Measurements from ENCODE around the gene PKNOX2.

The PKNOX2 gene

GRCh38 chr11:125262194-125262829, 97.8 kb downstream of the PKNOX2 start:
- no peak for DNase-seq (ENCODE audit: low read depth in 2 of 2)

DNA sequence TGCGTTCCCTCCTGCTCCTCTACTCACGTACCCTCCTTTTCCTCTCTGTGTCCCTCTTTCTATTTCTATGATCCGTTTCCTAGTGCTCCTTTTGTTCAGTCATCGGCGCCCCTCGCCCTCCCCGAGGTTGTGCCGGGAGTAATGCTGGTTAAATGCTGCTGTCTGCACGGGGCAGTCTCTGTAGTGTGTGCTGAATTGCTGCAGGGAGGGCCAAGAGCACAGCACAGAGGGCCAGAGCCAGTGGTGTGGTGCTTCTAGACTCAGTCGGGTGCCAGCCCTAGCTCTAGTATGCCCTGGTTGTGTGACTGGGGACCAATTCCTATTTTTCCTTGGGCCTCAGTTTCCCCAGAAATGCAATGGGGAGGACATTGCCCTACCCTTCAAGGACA, 98.3 kb downstream of the PKNOX2 start:
- no peak for DNase-seq (ENCODE audit: low read depth in 2 of 2)

DNA sequence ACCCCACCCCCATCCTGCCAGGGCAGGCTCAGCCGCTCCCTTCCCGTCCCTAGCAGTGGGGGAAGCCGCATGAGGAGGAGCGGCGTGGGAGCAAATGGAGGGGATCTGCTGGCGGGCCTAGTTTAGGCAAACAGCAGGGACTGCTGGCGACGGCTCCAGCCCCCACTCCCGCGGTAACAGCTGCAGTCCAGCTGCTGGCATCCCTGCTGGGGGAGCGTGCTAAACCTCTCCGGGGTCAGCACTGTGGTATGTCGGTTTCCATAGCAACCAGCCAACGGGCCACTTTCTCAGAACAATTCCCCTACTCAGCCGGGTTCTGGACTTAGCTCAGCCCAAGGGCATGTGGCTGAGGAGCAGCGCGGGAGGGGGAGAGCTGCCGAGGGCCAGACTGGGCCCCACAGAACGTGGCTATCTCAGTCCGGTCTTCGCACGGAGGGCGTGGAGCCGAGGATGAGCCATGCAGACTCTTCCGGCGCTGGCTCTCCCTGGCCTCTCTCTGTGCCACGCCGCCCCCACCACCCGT, 98.8 kb downstream of the PKNOX2 start:
- peak; percentile 97 for DNase-seq (ENCODE audit: low read depth in 2 of 2)

DNA sequence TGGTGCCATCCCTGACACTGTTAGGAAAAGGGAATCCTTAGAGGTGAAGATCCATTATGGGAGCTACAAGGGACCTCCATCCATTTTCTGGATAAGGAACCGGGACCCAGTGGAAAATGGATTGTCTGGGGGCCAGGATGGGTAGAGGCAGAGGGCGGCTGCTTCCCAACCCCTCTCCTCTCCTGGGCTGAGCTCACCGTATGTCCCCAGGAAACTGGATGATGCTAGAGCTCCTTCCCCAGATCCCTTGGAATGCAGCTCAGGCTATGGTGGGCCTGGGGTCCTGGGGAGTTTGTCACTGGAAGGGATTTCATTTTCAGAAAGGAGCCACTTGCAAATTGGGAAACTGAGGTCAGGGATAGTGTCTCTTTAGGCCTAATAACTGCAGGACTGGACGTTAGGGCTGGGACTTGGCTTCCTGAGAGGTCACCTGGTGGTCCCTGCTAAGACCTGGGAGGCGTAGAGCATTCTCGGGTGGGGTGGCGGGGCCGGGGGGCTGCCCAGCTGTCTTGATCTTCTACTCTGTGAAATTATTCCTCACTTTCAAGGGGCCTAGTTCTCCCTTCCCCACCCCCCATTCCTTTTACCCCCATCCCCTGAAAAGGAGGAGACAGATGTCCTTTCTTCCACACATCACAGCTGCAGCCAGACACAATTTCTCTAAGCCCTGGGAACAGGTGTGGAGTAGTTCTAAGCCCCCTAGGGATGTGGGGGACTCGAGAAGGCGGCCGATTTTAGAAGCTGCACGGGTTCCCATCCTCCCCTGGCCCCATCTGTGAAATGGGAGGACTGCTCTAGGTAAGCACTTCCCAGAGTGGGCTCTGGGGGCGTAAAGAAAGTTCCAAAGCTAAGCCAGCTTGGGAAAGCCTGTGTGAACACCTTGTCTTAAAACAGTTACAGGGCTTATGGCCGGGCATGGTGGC, 99.8 kb downstream of the PKNOX2 start:
- no peak for DNase-seq (ENCODE audit: low read depth in 2 of 2)

DNA sequence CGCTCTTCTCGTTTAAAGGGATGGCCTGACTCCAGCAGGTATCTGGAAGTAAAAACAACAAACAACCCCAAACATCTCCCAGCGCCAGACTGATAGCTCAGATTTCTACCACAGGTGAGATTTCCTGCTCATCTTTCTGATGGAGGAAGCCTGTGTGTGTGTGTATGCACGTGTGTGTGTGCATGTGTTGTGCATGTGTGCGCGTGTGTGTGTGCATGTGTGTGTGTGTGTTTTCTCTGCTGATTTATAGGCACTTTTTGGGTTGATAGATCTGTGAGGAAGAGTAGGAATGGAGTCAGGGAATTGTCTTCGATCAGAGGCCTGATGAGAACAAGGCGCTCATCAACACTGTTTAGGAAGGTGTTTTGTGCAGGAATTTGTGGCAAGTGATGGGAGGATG, 103.0 kb downstream of the PKNOX2 start:
- DNase-seq (ENCODE audit: low read depth in 2 of 2), result no peak

DNA sequence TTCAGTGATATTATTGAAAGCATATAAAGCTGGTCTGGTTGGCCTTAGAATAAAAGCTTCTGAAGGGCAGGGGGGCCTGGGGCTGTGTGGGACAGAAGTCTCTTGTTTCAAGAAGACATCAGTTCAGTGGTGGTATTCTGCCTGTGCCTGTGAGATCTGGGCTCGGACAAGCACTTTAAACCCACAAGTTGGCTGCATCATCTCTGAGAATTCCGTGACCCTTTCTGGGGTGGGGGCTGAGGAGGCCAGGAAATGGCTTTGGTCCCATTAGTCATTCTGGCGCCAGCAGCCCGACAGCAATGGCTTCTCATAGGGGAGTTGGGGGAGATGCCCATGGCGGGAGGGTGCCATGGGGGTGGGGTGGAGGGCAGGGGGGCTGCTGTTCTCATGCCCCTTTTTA, 104.1 kb downstream of the PKNOX2 start:
- DNase-seq (ENCODE audit: low read depth in 2 of 2), result no peak

DNA sequence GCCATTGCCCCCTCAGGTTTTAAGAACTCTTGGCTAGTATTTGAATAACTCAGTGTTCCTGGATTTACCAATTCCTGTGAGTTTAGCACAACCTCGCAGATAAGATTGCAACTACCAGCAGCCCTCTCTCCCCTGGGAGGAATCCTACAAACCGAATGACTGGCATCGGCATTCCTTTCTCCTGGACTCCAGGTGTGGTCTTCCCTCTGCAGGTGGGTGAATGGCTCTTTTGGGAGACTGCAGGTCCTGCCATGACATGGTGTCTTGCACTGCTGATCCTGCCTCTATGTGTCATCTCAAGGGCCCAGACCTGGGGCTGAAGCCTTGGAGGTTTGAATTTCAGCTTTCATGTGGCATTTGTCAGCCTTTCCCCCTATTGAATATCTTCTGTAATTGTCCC, 105.6 kb downstream of the PKNOX2 start:
- no peak for DNase-seq (ENCODE audit: low read depth in 2 of 2)

- DNase-seq (ENCODE audit: low read depth in 2 of 2), result no peak
Observed at GRCh38 chr11:125270711-125271110, 106.2 kb downstream of the PKNOX2 start.

- DNase-seq (ENCODE audit: low read depth in 2 of 2), result no peak
Observed at GRCh38 chr11:125271483-125272091, 107.0 kb downstream of the PKNOX2 start.

- DNase-seq (ENCODE audit: low read depth in 2 of 2), result no peak
Observed at GRCh38 chr11:125272092-125272491, 107.5 kb downstream of the PKNOX2 start.

DNA sequence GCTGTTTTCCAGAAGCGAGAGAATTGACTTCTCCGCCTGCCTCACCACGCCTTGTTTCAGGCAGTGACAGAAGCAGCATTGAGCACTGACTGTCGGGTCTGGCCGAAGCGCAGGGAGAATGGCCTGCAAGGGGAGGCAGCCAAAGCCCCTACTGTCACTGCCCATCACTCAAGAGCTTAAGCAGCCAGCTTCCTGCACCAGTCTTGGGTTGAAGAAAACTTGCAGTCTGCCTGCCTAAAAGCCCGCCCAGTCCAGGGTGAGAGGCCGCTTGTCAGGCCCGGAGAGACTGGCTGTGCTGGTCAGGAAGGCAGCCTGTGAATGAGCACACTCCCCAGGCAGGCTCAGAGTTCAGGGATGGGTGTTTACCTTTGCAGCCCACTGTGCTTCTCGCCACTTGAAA, 108.3 kb downstream of the PKNOX2 start:
- DNase-seq (ENCODE audit: low read depth in 2 of 2), result no peak

GRCh38 chr11:125273519-125274000, 109.0 kb downstream of the PKNOX2 start:
- no peak for DNase-seq (ENCODE audit: low read depth in 2 of 2)

GRCh38 chr11:125274309-125274708, 109.8 kb downstream of the PKNOX2 start:
- DNase-seq (ENCODE audit: low read depth in 2 of 2), result no peak

GRCh38 chr11:125274774-125275173, 110.2 kb downstream of the PKNOX2 start:
- DNase-seq (ENCODE audit: low read depth in 2 of 2), result no peak

- DNase-seq (ENCODE audit: low read depth in 2 of 2), result no peak
Observed at GRCh38 chr11:125275905-125276618, 111.5 kb downstream of the PKNOX2 start.

GRCh38 chr11:125276619-125276976, 112.0 kb downstream of the PKNOX2 start:
- DNase-seq (ENCODE audit: low read depth in 2 of 2), result no peak

DNA sequence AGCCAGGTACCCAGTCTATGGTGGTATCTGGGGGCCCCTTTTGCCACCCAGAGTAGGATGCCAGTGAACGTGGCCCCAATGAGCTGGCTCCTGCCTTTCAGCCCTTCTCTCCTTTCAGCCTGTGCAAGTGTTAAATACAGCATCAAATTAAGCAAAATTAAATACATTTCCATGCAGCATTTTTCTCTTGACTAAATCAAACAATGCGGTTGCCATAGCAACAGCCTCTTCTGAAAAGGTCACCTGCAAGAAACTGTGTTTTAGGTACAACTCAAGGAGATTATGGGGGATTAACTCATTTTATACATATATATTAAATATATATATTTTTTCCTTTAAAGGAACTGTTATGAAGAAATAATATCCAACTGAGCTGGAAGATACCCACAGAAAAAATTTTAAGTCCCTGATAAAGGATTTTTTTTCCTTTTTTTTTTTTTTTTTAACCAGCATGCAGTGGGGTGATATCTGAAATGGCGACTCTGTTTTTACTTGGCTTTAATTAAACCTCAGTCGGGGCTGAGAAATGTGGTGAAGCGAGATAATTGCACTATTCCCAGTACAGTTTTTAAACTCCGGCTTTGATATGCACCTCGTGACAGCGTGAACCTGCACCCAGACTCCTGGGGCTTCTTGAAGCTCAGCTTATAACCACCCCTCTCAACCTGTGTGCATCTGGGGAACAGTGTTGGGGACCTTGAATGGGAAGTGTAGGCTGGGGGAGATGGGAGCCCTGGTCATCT, 115.3 kb downstream of the PKNOX2 start:
- DNase-seq (ENCODE audit: low read depth in 2 of 2), result no peak

- no peak for DNase-seq (ENCODE audit: low read depth in 2 of 2)
Observed at GRCh38 chr11:125280646-125281045, 116.1 kb downstream of the PKNOX2 start.

- DNase-seq (ENCODE audit: low read depth in 2 of 2), result no peak
Observed at GRCh38 chr11:125281831-125282595, 117.5 kb downstream of the PKNOX2 start.

DNA sequence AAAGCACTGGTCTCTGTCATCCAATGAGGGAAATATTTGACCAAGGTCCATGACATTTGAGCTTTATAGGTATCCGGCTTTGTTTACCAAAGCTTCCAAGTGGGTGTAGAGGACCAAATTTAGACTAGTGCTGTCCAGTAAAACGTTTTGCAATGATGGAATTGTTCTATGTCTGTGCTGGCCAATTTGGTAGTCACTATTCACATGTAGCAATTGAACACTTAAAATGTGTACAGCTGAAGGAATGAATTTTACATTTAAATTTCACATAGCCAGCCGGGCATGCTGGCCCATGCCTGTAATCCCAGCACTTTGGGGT, 118.0 kb downstream of the PKNOX2 start:
- DNase-seq (ENCODE audit: low read depth in 2 of 2), result no peak
